GM12878 (cell line): Measurements from ENCODE around the gene KIFBP. TPM values are rescaled to one million over a fixed set of nuclear protein-coding genes. Genes with fewer than 3 reads are reported as not detected.

Experiments
- KDM1A ChIP-seq: fragments of 200-600 bp; sonication (generic); IDR thresholded peaks from 2 replicates; pipeline ENCODE4 v1.6.1; 2016; ENCODE audit warnings: borderline replicate concordance
- MEF2A ChIP-seq: IDR thresholded peaks from 2 replicates; pipeline ENCODE4 v1.6.1; 2011; ENCODE audit warnings: low read depth, mild to moderate bottlenecking, low read length, moderate library complexity; ENCODE audit not compliant: insufficient read depth
- MTA2 ChIP-seq: fragments of 450-650 bp; IDR thresholded peaks from 2 replicates; pipeline ENCODE4 v1.6.1; 2016; ENCODE audit warnings: low read depth, mild to moderate bottlenecking, moderate library complexity
- MYB ChIP-seq: fragments of 150-350 bp; IDR thresholded peaks from 2 replicates; pipeline ENCODE4 v1.6.1; 2014; ENCODE audit warnings: mild to moderate bottlenecking, low read depth, low read length, borderline replicate concordance
- RAD21 ChIP-seq: IDR thresholded peaks from 2 replicates; pipeline ENCODE4 v1.6.1; 2011; ENCODE audit warnings: mild to moderate bottlenecking, low read depth, low read length, moderate library complexity; ENCODE audit not compliant: insufficient read depth
- RELA ChIP-seq: fragments of 450-650 bp; IDR thresholded peaks from 2 replicates; pipeline ENCODE4 v1.8.0; 2014; ENCODE audit warnings: borderline replicate concordance; ENCODE audit not compliant: partially characterized antibody
- SMC3 ChIP-seq: IDR thresholded peaks from 2 replicates; pipeline ENCODE4 v1.6.1; 2011; ENCODE audit warnings: low read length, improper control_type of control experiment, borderline replicate concordance
- SUZ12 ChIP-seq: fragments of 200-600 bp; sonication (generic); IDR thresholded peaks from one replicate; pipeline ENCODE4 v1.6.1; 2018; ENCODE audit warnings: antibody characterized with exemption, mild to moderate bottlenecking; ENCODE audit not compliant: unreplicated experiment
- TARDBP ChIP-seq: IDR thresholded peaks from 2 replicates; pipeline ENCODE4 v1.6.1; 2016; ENCODE audit warnings: borderline replicate concordance
- polyA plus RNA-seq, 11 experiments: library from polyadenylated mRNA; depleted of rRNA in 4 of 11; unstranded in 6 of 11; stranded (reverse) in 5 of 11; fragments of >200 nt; fragmentation: Nextera tagmentation in 4 of 11; fragmentation: Illumina TruSeq in 1 of 11; extraction: Ambion mirVana in 4 of 11; extraction: Trizol in 1 of 11; gene quantifications; 1 replicate in 1 of 11; 2 replicates in 10 of 11; pipeline versions ENCODE4 v1.2.1 to v1.2.3, GENCODE V29; 2011 to 2016; ENCODE audit warnings: inconsistent platforms in 2 of 11, missing spikeins in 2 of 11, low read depth in 1 of 11
- total RNA-seq, 4 experiments: library from RNA; depleted of rRNA in 3 of 4; stranded (reverse); fragments of >200 nt in 3 of 4; fragmentation: Illumina TruSeq in 1 of 4; extraction: Trizol in 1 of 4; gene quantifications; 2 replicates each; pipeline versions ENCODE4 v1.2.1 to v1.2.3, GENCODE V29; 2013 to 2021
- TF ChIP-seq, protein P1 (sequence below): IDR thresholded peaks from 2 replicates; pipeline ENCODE4 v1.6.1; 2011; ENCODE audit warnings: low read depth, mild to moderate bottlenecking, low read length, moderate library complexity, borderline replicate concordance; ENCODE audit errors: extremely low read depth
- TF ChIP-seq, protein P2 (sequence below), 3 experiments: IDR thresholded peaks in 2 of 3; conservative IDR thresholded peaks in 1 of 3; 2 replicates each; pipeline ENCODE4 v1.5.1; 2011; ENCODE audit warnings: low read depth in 3 of 3, low read length in 3 of 3, mild to moderate bottlenecking in 3 of 3, control low read depth in 2 of 3, moderate library complexity in 2 of 3, inconsistent platforms in 1 of 3, mixed read lengths in 1 of 3; ENCODE audit not compliant: control insufficient read depth in 2 of 3, insufficient read depth in 1 of 3; ENCODE audit errors: extremely low read depth in 1 of 3
- TF ChIP-seq, protein P3 (sequence below): fragments of 450-650 bp; IDR thresholded peaks from 2 replicates; pipeline ENCODE4 v1.6.1; 2017; ENCODE audit warnings: mild to moderate bottlenecking, moderate library complexity
- TF ChIP-seq, protein P4 (sequence below): fragments of 450-650 bp; IDR thresholded peaks from 2 replicates; pipeline ENCODE4 v1.6.1; 2017; ENCODE audit warnings: low read depth, mild to moderate bottlenecking, moderate library complexity
- TF ChIP-seq, protein P5 (sequence below): fragments of 450-650 bp; IDR thresholded peaks from 2 replicates; pipeline ENCODE4 v1.6.1; 2014; ENCODE audit warnings: mild to moderate bottlenecking
- TF ChIP-seq, protein P6 (sequence below): fragments of 450-650 bp; IDR thresholded peaks from 2 replicates; pipeline ENCODE4 v1.6.1; 2017; ENCODE audit warnings: antibody characterized with exemption, mild to moderate bottlenecking, moderate library complexity
- TF ChIP-seq, protein P7 (sequence below): IDR thresholded peaks from 2 replicates; pipeline ENCODE4 v1.6.1; 2011; ENCODE audit warnings: mild to moderate bottlenecking, low read depth, low read length, moderate library complexity; ENCODE audit not compliant: insufficient replicate concordance

Gene KIFBP
- total and polyA plus RNA-seq, 10 of the 15 experiments (the other 5 are each of a cell fraction or from before 2014, with no cell fraction given): 8.6 to 29.5 (median 18.7) TPM

DNA sequence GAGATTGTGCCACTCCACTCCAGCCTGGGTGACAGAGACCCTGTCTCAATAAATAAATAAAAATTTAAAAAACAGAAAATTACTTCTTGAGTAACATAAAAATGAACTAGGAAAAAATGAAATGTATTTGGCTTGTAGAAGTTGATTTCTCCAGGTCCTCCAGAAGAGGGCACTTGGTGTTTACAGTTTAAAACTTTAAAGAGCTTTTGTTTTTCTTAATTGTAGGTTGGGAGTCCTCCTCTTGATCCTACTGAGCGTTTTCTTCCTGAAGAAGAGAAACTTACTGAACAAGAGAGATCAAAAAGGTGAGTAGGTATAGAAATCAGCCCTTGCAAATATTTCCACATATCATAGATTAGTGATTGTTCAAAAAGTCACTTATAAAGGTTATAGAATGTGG, 16.2 kb downstream of the KIFBP start (continued):
- TF ChIP-seq SUZ12: no peak
- TF ChIP-seq, protein P1, sequence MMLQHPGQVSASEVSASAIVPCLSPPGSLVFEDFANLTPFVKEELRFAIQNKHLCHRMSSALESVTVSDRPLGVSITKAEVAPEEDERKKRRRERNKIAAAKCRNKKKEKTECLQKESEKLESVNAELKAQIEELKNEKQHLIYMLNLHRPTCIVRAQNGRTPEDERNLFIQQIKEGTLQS: no peak
- TF ChIP-seq MYB: no peak
- TF ChIP-seq, protein P2, sequence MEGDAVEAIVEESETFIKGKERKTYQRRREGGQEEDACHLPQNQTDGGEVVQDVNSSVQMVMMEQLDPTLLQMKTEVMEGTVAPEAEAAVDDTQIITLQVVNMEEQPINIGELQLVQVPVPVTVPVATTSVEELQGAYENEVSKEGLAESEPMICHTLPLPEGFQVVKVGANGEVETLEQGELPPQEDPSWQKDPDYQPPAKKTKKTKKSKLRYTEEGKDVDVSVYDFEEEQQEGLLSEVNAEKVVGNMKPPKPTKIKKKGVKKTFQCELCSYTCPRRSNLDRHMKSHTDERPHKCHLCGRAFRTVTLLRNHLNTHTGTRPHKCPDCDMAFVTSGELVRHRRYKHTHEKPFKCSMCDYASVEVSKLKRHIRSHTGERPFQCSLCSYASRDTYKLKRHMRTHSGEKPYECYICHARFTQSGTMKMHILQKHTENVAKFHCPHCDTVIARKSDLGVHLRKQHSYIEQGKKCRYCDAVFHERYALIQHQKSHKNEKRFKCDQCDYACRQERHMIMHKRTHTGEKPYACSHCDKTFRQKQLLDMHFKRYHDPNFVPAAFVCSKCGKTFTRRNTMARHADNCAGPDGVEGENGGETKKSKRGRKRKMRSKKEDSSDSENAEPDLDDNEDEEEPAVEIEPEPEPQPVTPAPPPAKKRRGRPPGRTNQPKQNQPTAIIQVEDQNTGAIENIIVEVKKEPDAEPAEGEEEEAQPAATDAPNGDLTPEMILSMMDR (IDR thresholded peaks at IDR 0.05 in 2 of 3, conservative IDR thresholded peaks at IDR 0.05 in 1 of 3; ENCODE audit: control insufficient read depth in 2 of 3, extremely low read depth in 1 of 3, insufficient read depth in 1 of 3, low read depth in 3 of 3, low read length in 3 of 3): peak; percentile 51 to 69 (median 56); a peak in 5 of 6 replicates
- TF ChIP-seq, protein P3, sequence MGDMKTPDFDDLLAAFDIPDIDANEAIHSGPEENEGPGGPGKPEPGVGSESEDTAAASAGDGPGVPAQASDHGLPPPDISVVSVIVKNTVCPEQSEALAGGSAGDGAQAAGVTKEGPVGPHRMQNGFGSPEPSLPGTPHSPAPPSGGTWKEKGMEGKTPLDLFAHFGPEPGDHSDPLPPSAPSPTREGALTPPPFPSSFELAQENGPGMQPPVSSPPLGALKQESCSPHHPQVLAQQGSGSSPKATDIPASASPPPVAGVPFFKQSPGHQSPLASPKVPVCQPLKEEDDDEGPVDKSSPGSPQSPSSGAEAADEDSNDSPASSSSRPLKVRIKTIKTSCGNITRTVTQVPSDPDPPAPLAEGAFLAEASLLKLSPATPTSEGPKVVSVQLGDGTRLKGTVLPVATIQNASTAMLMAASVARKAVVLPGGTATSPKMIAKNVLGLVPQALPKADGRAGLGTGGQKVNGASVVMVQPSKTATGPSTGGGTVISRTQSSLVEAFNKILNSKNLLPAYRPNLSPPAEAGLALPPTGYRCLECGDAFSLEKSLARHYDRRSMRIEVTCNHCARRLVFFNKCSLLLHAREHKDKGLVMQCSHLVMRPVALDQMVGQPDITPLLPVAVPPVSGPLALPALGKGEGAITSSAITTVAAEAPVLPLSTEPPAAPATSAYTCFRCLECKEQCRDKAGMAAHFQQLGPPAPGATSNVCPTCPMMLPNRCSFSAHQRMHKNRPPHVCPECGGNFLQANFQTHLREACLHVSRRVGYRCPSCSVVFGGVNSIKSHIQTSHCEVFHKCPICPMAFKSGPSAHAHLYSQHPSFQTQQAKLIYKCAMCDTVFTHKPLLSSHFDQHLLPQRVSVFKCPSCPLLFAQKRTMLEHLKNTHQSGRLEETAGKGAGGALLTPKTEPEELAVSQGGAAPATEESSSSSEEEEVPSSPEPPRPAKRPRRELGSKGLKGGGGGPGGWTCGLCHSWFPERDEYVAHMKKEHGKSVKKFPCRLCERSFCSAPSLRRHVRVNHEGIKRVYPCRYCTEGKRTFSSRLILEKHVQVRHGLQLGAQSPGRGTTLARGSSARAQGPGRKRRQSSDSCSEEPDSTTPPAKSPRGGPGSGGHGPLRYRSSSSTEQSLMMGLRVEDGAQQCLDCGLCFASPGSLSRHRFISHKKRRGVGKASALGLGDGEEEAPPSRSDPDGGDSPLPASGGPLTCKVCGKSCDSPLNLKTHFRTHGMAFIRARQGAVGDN: no peak
- TF ChIP-seq MEF2A: no peak
- no peak for TF ChIP-seq KDM1A
- peak; percentile 92 for TF ChIP-seq SMC3
- TF ChIP-seq, protein P4, sequence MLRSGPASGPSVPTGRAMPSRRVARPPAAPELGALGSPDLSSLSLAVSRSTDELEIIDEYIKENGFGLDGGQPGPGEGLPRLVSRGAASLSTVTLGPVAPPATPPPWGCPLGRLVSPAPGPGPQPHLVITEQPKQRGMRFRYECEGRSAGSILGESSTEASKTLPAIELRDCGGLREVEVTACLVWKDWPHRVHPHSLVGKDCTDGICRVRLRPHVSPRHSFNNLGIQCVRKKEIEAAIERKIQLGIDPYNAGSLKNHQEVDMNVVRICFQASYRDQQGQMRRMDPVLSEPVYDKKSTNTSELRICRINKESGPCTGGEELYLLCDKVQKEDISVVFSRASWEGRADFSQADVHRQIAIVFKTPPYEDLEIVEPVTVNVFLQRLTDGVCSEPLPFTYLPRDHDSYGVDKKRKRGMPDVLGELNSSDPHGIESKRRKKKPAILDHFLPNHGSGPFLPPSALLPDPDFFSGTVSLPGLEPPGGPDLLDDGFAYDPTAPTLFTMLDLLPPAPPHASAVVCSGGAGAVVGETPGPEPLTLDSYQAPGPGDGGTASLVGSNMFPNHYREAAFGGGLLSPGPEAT: no peak
- no peak for TF ChIP-seq MTA2
- no peak for TF ChIP-seq TARDBP
- TF ChIP-seq, protein P5, sequence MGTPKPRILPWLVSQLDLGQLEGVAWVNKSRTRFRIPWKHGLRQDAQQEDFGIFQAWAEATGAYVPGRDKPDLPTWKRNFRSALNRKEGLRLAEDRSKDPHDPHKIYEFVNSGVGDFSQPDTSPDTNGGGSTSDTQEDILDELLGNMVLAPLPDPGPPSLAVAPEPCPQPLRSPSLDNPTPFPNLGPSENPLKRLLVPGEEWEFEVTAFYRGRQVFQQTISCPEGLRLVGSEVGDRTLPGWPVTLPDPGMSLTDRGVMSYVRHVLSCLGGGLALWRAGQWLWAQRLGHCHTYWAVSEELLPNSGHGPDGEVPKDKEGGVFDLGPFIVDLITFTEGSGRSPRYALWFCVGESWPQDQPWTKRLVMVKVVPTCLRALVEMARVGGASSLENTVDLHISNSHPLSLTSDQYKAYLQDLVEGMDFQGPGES: no peak
- TF ChIP-seq, protein P6, sequence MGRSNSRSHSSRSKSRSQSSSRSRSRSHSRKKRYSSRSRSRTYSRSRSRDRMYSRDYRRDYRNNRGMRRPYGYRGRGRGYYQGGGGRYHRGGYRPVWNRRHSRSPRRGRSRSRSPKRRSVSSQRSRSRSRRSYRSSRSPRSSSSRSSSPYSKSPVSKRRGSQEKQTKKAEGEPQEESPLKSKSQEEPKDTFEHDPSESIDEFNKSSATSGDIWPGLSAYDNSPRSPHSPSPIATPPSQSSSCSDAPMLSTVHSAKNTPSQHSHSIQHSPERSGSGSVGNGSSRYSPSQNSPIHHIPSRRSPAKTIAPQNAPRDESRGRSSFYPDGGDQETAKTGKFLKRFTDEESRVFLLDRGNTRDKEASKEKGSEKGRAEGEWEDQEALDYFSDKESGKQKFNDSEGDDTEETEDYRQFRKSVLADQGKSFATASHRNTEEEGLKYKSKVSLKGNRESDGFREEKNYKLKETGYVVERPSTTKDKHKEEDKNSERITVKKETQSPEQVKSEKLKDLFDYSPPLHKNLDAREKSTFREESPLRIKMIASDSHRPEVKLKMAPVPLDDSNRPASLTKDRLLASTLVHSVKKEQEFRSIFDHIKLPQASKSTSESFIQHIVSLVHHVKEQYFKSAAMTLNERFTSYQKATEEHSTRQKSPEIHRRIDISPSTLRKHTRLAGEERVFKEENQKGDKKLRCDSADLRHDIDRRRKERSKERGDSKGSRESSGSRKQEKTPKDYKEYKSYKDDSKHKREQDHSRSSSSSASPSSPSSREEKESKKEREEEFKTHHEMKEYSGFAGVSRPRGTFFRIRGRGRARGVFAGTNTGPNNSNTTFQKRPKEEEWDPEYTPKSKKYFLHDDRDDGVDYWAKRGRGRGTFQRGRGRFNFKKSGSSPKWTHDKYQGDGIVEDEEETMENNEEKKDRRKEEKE: no peak
- TF ChIP-seq, protein P7, sequence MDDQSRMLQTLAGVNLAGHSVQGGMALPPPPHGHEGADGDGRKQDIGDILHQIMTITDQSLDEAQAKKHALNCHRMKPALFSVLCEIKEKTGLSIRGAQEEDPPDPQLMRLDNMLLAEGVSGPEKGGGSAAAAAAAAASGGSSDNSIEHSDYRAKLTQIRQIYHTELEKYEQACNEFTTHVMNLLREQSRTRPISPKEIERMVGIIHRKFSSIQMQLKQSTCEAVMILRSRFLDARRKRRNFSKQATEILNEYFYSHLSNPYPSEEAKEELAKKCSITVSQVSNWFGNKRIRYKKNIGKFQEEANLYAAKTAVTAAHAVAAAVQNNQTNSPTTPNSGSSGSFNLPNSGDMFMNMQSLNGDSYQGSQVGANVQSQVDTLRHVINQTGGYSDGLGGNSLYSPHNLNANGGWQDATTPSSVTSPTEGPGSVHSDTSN: no peak
- peak; percentile 94 for TF ChIP-seq RAD21
- TF ChIP-seq RELA: no peak
